CD14-positive monocyte (primary cell): ENCODE data around the gene BMP15. TPM values are rescaled to one million over a fixed set of nuclear protein-coding genes. Genes with fewer than 3 reads are reported as not detected.

ENCODE experiments used
- DNase-seq, 3 donors: peaks; one replicate each; pipeline ENCODE4 v3.0.0-alpha.2; 2011 to 2022
- H2AFZ ChIP-seq: 2 replicates; pipeline ENCODE4 v1.6.0; 2012; ENCODE audit warnings: mild to moderate bottlenecking, low read depth, low read length, inconsistent platforms; ENCODE audit not compliant: insufficient read depth, poor library complexity, severe bottlenecking
- H3K27ac ChIP-seq, 2 donors: 1 replicate in 1 of 2; 2 replicates in 1 of 2; pipeline ENCODE4 v1.5.1; 2012 to 2013; ENCODE audit warnings: low read length in 2 of 2, control low read depth in 1 of 2, inconsistent platforms in 1 of 2, low read depth in 1 of 2, mild to moderate bottlenecking in 1 of 2
- H3K27me3 ChIP-seq, 2 donors: one replicate each; pipeline versions ENCODE4 v1.6.0 to v1.6.1; 2011 to 2013; ENCODE audit warnings: low read length in 2 of 2; ENCODE audit not compliant: control insufficient read depth in 2 of 2, insufficient read depth in 2 of 2
- H3K36me3 ChIP-seq, 2 donors: replicated peaks in 1 of 2; 1 replicate in 1 of 2; 2 replicates in 1 of 2; pipeline versions ENCODE4 v1.5.1 to v1.6.1; 2012 to 2013; ENCODE audit warnings: low read length in 2 of 2, control low read depth in 1 of 2, inconsistent platforms in 1 of 2, mild to moderate bottlenecking in 1 of 2; ENCODE audit not compliant: insufficient read depth in 2 of 2, control insufficient read depth in 1 of 2
- H3K4me1 ChIP-seq, 2 donors: 1 replicate in 1 of 2; 2 replicates in 1 of 2; pipeline versions ENCODE4 v1.5.1 to v1.6.1; 2012 to 2013; ENCODE audit warnings: low read length in 2 of 2, control low read depth in 1 of 2, inconsistent platforms in 1 of 2, mild to moderate bottlenecking in 1 of 2, moderate library complexity in 1 of 2; ENCODE audit not compliant: insufficient read depth in 2 of 2, control insufficient read depth in 1 of 2
- H3K4me2 ChIP-seq: replicated peaks from 2 replicates; pipeline ENCODE3; 2012; ENCODE audit warnings: low read length, moderate library complexity, mild to moderate bottlenecking; ENCODE audit not compliant: poor library complexity, severe bottlenecking; ENCODE audit errors: extremely low read depth
- H3K4me3 ChIP-seq, 3 experiments: fragments of 200-600 bp in 1 of 3; sonication (generic) in 1 of 3; replicated peaks in 1 of 3; 1 replicate in 2 of 3; 2 replicates in 1 of 3; pipeline ENCODE4 v1.5.1; 2011 to 2013; ENCODE audit warnings: low read length in 3 of 3, mild to moderate bottlenecking in 3 of 3, control low read depth in 2 of 3, low read depth in 2 of 3, inconsistent platforms in 1 of 3, moderate library complexity in 1 of 3
- H3K79me2 ChIP-seq: 2 replicates; pipeline ENCODE4 v1.6.0; 2012; ENCODE audit warnings: mild to moderate bottlenecking, control low read depth, inconsistent platforms, low read length, moderate library complexity; ENCODE audit not compliant: insufficient read depth
- H3K9ac ChIP-seq: 2 replicates; pipeline ENCODE4 v1.6.0; 2017; ENCODE audit warnings: low read length, mild to moderate bottlenecking; ENCODE audit not compliant: insufficient read depth, poor library complexity, severe bottlenecking
- H3K9me3 ChIP-seq, 2 donors: replicated peaks in 1 of 2; 1 replicate in 1 of 2; 2 replicates in 1 of 2; pipeline versions ENCODE4 v1.5.1 to v1.6.1; 2012 to 2013; ENCODE audit warnings: low read length in 2 of 2, control low read depth in 1 of 2; ENCODE audit not compliant: control insufficient read depth in 1 of 2, insufficient read depth in 1 of 2
- H4K20me1 ChIP-seq: 2 replicates; pipeline ENCODE4 v1.6.0; 2012; ENCODE audit warnings: mild to moderate bottlenecking, low read length, control low read depth, moderate library complexity; ENCODE audit not compliant: insufficient read depth
- H3K27ac Mint-ChIP-seq, 7 donors: one replicate each; pipeline ENCODE4 v1.8.0; 2020; ENCODE audit warnings: mild to moderate bottlenecking in 7 of 7, mixed read lengths in 7 of 7, moderate library complexity in 6 of 7, inconsistent platforms in 2 of 7
- H3K27me3 Mint-ChIP-seq, 3 donors: one replicate each; pipeline ENCODE4 v1.8.0; 2021 to 2022; ENCODE audit warnings: low read depth in 3 of 3, mild to moderate bottlenecking in 3 of 3, mixed read lengths in 3 of 3, moderate library complexity in 3 of 3, inconsistent platforms in 1 of 3
- H3K36me3 Mint-ChIP-seq, 2 donors: one replicate each; pipeline ENCODE4 v1.8.0; 2020; ENCODE audit warnings: mixed read lengths in 2 of 2, inconsistent platforms in 1 of 2, mild to moderate bottlenecking in 1 of 2
- H3K4me1 Mint-ChIP-seq: one replicate; pipeline ENCODE4 v1.8.0; 2020; ENCODE audit warnings: mild to moderate bottlenecking, mixed read lengths
- H3K4me3 Mint-ChIP-seq, 2 donors: one replicate each; pipeline ENCODE4 v1.8.0; 2020; ENCODE audit warnings: mild to moderate bottlenecking in 2 of 2, mixed read lengths in 2 of 2, moderate library complexity in 1 of 2
- H3K9me3 Mint-ChIP-seq, 7 donors: one replicate each; pipeline ENCODE4 v1.8.0; 2020 to 2022; ENCODE audit warnings: mixed read lengths in 7 of 7, mild to moderate bottlenecking in 6 of 7, moderate library complexity in 6 of 7, inconsistent platforms in 2 of 7
- WGBS: methylation state at CpG from one replicate; pipeline ENCODE4 v1.1.5; 2013; ENCODE audit warnings: missing lambda C conversion rate; ENCODE audit not compliant: insufficient coverage; 5-methylcytosine and 5-hydroxymethylcytosine counted together
- intact Hi-C, 2 donors: fragments of 100-400 bp; cut with micrococcal nuclease; formaldehyde crosslinking; loops; one replicate each; pipeline versions ENCODE4 v1.15.0 to v1.15.1; 2023
- polyA plus RNA-seq, 3 donors: library from polyadenylated mRNA; depleted of rRNA in 1 of 3; unstranded in 2 of 3; stranded (reverse) in 1 of 3; fragments of 300-500 nt in 2 of 3; fragments of >200 nt in 1 of 3; fragmentation: Illumina TruSeq in 2 of 3; gene quantifications; 1 replicate in 2 of 3; 2 replicates in 1 of 3; pipeline ENCODE4 v1.2.3, GENCODE V29; 2012 to 2021
- TF ChIP-seq, protein P1 (sequence below): fragments of 200-600 bp; IDR thresholded peaks from one replicate; pipeline ENCODE4 v1.8.0; 2022; ENCODE audit warnings: antibody characterized with exemption, mild to moderate bottlenecking

BMP15 gene
- polyA plus RNA-seq, 3 donors: not detected

DNA sequence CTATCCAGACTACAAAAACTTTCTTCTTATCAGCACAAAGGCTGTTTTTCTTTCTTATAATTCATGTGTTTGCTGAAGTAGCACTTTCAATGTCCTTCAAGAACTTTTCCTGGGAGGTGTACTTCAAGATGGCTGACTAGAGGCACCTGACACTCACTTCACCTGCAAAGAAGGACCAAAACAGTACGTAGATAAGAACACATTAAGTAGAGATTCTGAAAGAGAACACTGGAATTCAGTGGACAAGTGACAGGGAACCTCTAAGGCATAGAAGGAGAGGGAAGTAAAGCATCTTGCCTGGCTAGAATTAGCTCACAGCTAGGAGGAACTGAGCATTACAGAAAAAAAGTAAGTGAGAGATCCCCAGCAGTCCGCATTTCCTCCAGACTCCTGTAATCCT is 21.7 kb upstream of the BMP15 start:
- intact Hi-C loops: no loop called here

DNA sequence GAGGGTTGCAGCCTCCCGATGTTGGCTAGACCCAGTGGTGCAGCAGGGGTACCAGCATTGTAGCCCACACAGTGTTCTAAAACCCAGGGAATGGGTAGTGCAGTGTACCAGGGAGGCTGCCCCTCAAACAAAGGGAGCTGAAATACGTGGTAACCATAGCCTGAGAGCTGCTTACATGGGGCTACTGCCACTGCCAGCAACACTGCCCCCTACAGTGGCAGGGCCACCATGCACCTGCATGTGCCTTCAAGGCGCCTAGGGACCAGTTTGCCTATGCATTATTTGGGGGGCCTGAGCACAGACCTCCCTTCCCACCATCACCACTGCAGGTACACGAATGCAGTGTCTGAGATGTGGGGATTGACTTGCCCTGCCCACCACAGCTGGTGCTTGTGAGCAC is 21.0 kb upstream of the BMP15 start:
- Mint-ChIP-seq H3K4me1 (peaks cover 5% of the 10 kb centered on the region), H3K36me3 (no peaks in the 10 kb centered on the region), H3K9me3 (peaks cover 0 to 6% (median 2%) of the 10 kb centered on the region in 7 donors), H3K27me3 (peaks cover 0 to 3% (median 1%) of the 10 kb centered on the region in 3 donors), H3K27ac (no peak overlapping the region), H3K4me3 (no peak overlapping the region)
- H3K79me2 ChIP-seq: no peaks in the 10 kb centered on the region
- no peak overlapping the region for H2AFZ ChIP-seq
- TF ChIP-seq, protein P1, sequence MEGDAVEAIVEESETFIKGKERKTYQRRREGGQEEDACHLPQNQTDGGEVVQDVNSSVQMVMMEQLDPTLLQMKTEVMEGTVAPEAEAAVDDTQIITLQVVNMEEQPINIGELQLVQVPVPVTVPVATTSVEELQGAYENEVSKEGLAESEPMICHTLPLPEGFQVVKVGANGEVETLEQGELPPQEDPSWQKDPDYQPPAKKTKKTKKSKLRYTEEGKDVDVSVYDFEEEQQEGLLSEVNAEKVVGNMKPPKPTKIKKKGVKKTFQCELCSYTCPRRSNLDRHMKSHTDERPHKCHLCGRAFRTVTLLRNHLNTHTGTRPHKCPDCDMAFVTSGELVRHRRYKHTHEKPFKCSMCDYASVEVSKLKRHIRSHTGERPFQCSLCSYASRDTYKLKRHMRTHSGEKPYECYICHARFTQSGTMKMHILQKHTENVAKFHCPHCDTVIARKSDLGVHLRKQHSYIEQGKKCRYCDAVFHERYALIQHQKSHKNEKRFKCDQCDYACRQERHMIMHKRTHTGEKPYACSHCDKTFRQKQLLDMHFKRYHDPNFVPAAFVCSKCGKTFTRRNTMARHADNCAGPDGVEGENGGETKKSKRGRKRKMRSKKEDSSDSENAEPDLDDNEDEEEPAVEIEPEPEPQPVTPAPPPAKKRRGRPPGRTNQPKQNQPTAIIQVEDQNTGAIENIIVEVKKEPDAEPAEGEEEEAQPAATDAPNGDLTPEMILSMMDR: no peak
- no CpG with 5 or more reads among the region's 4 CpGs for WGBS
- no peak overlapping the region for H3K9ac ChIP-seq
- intact Hi-C loops: no loop called here
- no peaks in the 10 kb centered on the region for H3K36me3 ChIP-seq
- H3K4me2 ChIP-seq: no peak overlapping the region
- no peaks in the 10 kb centered on the region for H4K20me1 ChIP-seq
- peaks cover 0 to 2% of the 10 kb centered on the region in 2 donors for H3K27me3 ChIP-seq
- peaks cover 0 to 5% of the 10 kb centered on the region in 2 donors for H3K9me3 ChIP-seq
- H3K4me3 ChIP-seq: no peak overlapping the region
- no peak for DNase-seq
- no peak overlapping the region for H3K27ac ChIP-seq
- H3K4me1 ChIP-seq: no peaks in the 10 kb centered on the region

More for the DNA sequence above, 21.7 kb upstream of the BMP15 start:
- no CpG with 5 or more reads among the region's 2 CpGs for WGBS
- Histone ChIP-seq H4K20me1 (no peaks in the 10 kb centered on the region), H3K9ac (no peak overlapping the region), H3K4me1 (no peaks in the 10 kb centered on the region), H3K4me3 (no peak overlapping the region), H3K79me2 (no peaks in the 10 kb centered on the region), H3K36me3 (no peaks in the 10 kb centered on the region), H3K4me2 (no peak overlapping the region), H3K27me3 (peaks cover 0 to 2% of the 10 kb centered on the region in 2 donors), H3K27ac (no peak overlapping the region), H2AFZ (no peak overlapping the region), H3K9me3 (peaks cover 0 to 5% of the 10 kb centered on the region in 2 donors)
- TF ChIP-seq, protein P1: no peak
- H3K27me3 Mint-ChIP-seq: peaks cover 0 to 3% (median 1%) of the 10 kb centered on the region in 3 donors
- H3K4me1 Mint-ChIP-seq: peaks cover 5% of the 10 kb centered on the region
- no peak overlapping the region for H3K4me3 Mint-ChIP-seq
- DNase-seq: no peak
- H3K36me3 Mint-ChIP-seq: no peaks in the 10 kb centered on the region
- H3K9me3 Mint-ChIP-seq: peaks cover 0 to 6% (median 2%) of the 10 kb centered on the region in 7 donors
- no peak overlapping the region for H3K27ac Mint-ChIP-seq
